ENCODE measurements around the gene STOX1. TPM values are rescaled to one million over a fixed set of nuclear protein-coding genes. Genes with fewer than 3 reads are reported as not detected.
A peak's percentile ranks its signal among the peaks of the same experiment; 100 is the strongest.
"Not testable (repeated sequence)": the region's sequence is repeated elsewhere in the genome, so short reads cannot be mapped to it uniquely, and the experiment has no call there.

STOX1 gene
- total RNA-seq, 1 experiment from 2014 or later: 0.16 TPM

- H3K27ac Mint-ChIP-seq (ENCODE audit: low read depth, unreplicated experiment); DNase-seq (ENCODE audit: unreplicated experiment); H3K4me1 Mint-ChIP-seq (ENCODE audit: insufficient read depth, unreplicated experiment); intact Hi-C loops (cut with micrococcal nuclease); H3K27me3 Mint-ChIP-seq (ENCODE audit: insufficient read depth, unreplicated experiment); CTCF ChIA-PET; BruUV-seq (replicated peaks); H3K4me3 Mint-ChIP-seq (ENCODE audit: unreplicated experiment); POLR2A ChIA-PET; H3K9me3 Mint-ChIP-seq (ENCODE audit: unreplicated experiment): not testable (repeated sequence)
- peaks cover 68% of the 10 kb centered on the region for H3K36me3 Mint-ChIP-seq (ENCODE audit: insufficient read depth, unreplicated experiment)
These were observed 105.5 kb downstream of the STOX1 start for GRCh38 chr10:68932860-68933259.

GRCh38 chr10:68934994-68935393, 107.7 kb downstream of the STOX1 start:
- Mint-ChIP-seq H3K27ac (ENCODE audit: low read depth, unreplicated experiment) (no peak overlapping the region), H3K27me3 (ENCODE audit: insufficient read depth, unreplicated experiment) (no peaks in the 10 kb centered on the region), H3K36me3 (ENCODE audit: insufficient read depth, unreplicated experiment) (peaks cover 70% of the 10 kb centered on the region), H3K4me3 (ENCODE audit: unreplicated experiment) (no peak overlapping the region), H3K9me3 (ENCODE audit: unreplicated experiment) (no peaks in the 10 kb centered on the region), H3K4me1 (ENCODE audit: insufficient read depth, unreplicated experiment) (no peaks in the 10 kb centered on the region)
- ChIA-PET CTCF (interaction anchor here (0.6 to 0.7 kb wide), 3 partner anchors 19 to 542 kb away, joined by 3 to 4 read pairs (median 4); no protein-coding TSS in a partner anchor), POLR2A (interaction anchor here (1.0 to 1.3 kb wide), 3 partner anchors 14 to 35 kb away, joined by 3 to 5 read pairs (median 3); partner anchors contain the start of gene DDX21)
- no peak for DNase-seq (ENCODE audit: unreplicated experiment)
- BruUV-seq (replicated peaks): no TSS peak
- no peak for TF ChIP-seq CTCF (IDR thresholded peaks at IDR 0.05; ENCODE audit: unreplicated experiment)
- intact Hi-C loops (cut with micrococcal nuclease): no loop called here

- POLR2A ChIA-PET: interaction anchor here (0.6 to 1.9 kb wide), 3 partner anchors 11 to 214 kb away, joined by 3 to 5 read pairs (median 3); partner anchors contain the start of gene DDX21
- no peak overlapping the region for H3K27ac Mint-ChIP-seq (ENCODE audit: low read depth, unreplicated experiment)
These were observed 110.8 kb downstream of the STOX1 start for GRCh38 chr10:68938117-68938516.

GRCh38 chr10:68938884-68939283, 111.6 kb downstream of the STOX1 start:
- Mint-ChIP-seq H3K4me1 (ENCODE audit: insufficient read depth, unreplicated experiment) (no peaks in the 10 kb centered on the region), H3K36me3 (ENCODE audit: insufficient read depth, unreplicated experiment) (peaks cover 68% of the 10 kb centered on the region), H3K9me3 (ENCODE audit: unreplicated experiment) (no peaks in the 10 kb centered on the region), H3K27ac (ENCODE audit: low read depth, unreplicated experiment) (no peak overlapping the region), H3K4me3 (ENCODE audit: unreplicated experiment) (no peak overlapping the region), H3K27me3 (ENCODE audit: insufficient read depth, unreplicated experiment) (no peaks in the 10 kb centered on the region)
- DNase-seq (ENCODE audit: unreplicated experiment): no peak
- no TSS peak for BruUV-seq (replicated peaks)
- POLR2A ChIA-PET: interaction anchor here (0.7 to 1.1 kb wide), 3 partner anchors 11 to 230 kb away, joined by 3 read pairs; partner anchors contain the start of gene DDX21
- TF ChIP-seq CTCF (IDR thresholded peaks at IDR 0.05; ENCODE audit: unreplicated experiment): no peak
- intact Hi-C loops (cut with micrococcal nuclease): no loop called here
- CTCF ChIA-PET: interaction anchor here (0.6 kb wide), 2 partner anchors 333 to 399 kb away, joined by 3 to 4 read pairs; no protein-coding TSS in a partner anchor

More at GRCh38 chr10:68938117-68938516, 110.8 kb downstream of the STOX1 start:
- CTCF ChIA-PET: no interaction called here
- intact Hi-C loops (cut with micrococcal nuclease): no loop called here
- no peaks in the 10 kb centered on the region for H3K27me3 Mint-ChIP-seq (ENCODE audit: insufficient read depth, unreplicated experiment)
- DNase-seq (ENCODE audit: unreplicated experiment): peak; percentile 53
- BruUV-seq (replicated peaks): no TSS peak
- peaks cover 60% of the 10 kb centered on the region for H3K36me3 Mint-ChIP-seq (ENCODE audit: insufficient read depth, unreplicated experiment)
- H3K9me3 Mint-ChIP-seq (ENCODE audit: unreplicated experiment): no peaks in the 10 kb centered on the region
- no peaks in the 10 kb centered on the region for H3K4me1 Mint-ChIP-seq (ENCODE audit: insufficient read depth, unreplicated experiment)
- H3K4me3 Mint-ChIP-seq (ENCODE audit: unreplicated experiment): no peak overlapping the region
- TF ChIP-seq CTCF (IDR thresholded peaks at IDR 0.05; ENCODE audit: unreplicated experiment): no peak

GRCh38 chr10:68940917-68941316, 113.6 kb downstream of the STOX1 start:
- CTCF ChIA-PET: interaction anchor here (0.6 to 0.7 kb wide), 2 partner anchors 16 to 202 kb away, joined by 3 read pairs; no protein-coding TSS in a partner anchor
- POLR2A ChIA-PET; DNase-seq (ENCODE audit: unreplicated experiment); intact Hi-C loops (cut with micrococcal nuclease); H3K4me1 Mint-ChIP-seq (ENCODE audit: insufficient read depth, unreplicated experiment); H3K9me3 Mint-ChIP-seq (ENCODE audit: unreplicated experiment); H3K4me3 Mint-ChIP-seq (ENCODE audit: unreplicated experiment); H3K27ac Mint-ChIP-seq (ENCODE audit: low read depth, unreplicated experiment); H3K27me3 Mint-ChIP-seq (ENCODE audit: insufficient read depth, unreplicated experiment); BruUV-seq (replicated peaks): not testable (repeated sequence)
- H3K36me3 Mint-ChIP-seq (ENCODE audit: insufficient read depth, unreplicated experiment): peaks cover 65% of the 10 kb centered on the region

Other genes with a start within 250 kb of the STOX1 start
- gene CCAR1, start 106.3 kb upstream of the STOX1 start, total RNA-seq (2022): 103 and 116 TPM in 2 replicates
- gene DDX50, start 73.8 kb downstream of the STOX1 start, total RNA-seq (2022): 50.1 and 66.3 TPM in 2 replicates
- 144 and 216 TPM in 2 replicates for gene DDX21, start 128.6 kb downstream of the STOX1 start, total RNA-seq (2022)
- gene KIFBP, start 161.3 kb downstream of the STOX1 start, total RNA-seq (2022): 20.9 and 23.2 TPM in 2 replicates

Measured in MCF 10A (cell line).